K562 (cell line): ENCODE measurements around the gene IDUA. TPM values are rescaled to one million over a fixed set of nuclear protein-coding genes. Genes with fewer than 3 reads are reported as not detected.

Source experiments
- ARID3B ChIP-seq: fragments of 250-450 bp; sonication (Bioruptor Pico); IDR thresholded peaks from 2 replicates; pipeline ENCODE4 v1.4.0; 2020; ENCODE audit warnings: borderline replicate concordance
- CAMTA2 ChIP-seq: fragments of 250-450 bp; sonication (Bioruptor Pico); conservative IDR thresholded peaks from 2 replicates; pipeline ENCODE4 v1.5.1; 2022
- ETV6 ChIP-seq, 3 experiments: fragments of 150-350 bp in 1 of 3; sonication (generic) in 1 of 3; formaldehyde crosslinking in 1 of 3; IDR thresholded peaks; 2 replicates each; pipeline versions ENCODE4 v1.6.1 to v1.8.0; 2014 to 2022; ENCODE audit warnings: borderline replicate concordance in 2 of 3, low read depth in 2 of 3, antibody characterized with exemption in 1 of 3, low read length in 1 of 3, mild to moderate bottlenecking in 1 of 3, missing genetic modification reagents in 1 of 3
- GATAD2B ChIP-seq: fragments of 450-650 bp; IDR thresholded peaks from 2 replicates; pipeline ENCODE4 v1.6.1; 2017; ENCODE audit warnings: mild to moderate bottlenecking, borderline replicate concordance
- HMBOX1 ChIP-seq: sonication (generic); IDR thresholded peaks from 2 replicates; pipeline ENCODE4 v1.6.1; 2016
- HNRNPLL ChIP-seq: fragments of 200-400 bp; formaldehyde crosslinking; IDR thresholded peaks from 2 replicates; pipeline ENCODE4 v1.6.1; 2017; ENCODE audit warnings: low read length, low read depth, mild to moderate bottlenecking; ENCODE audit not compliant: poor library complexity, severe bottlenecking
- ILF3 ChIP-seq: fragments of 450-650 bp; IDR thresholded peaks from 2 replicates; pipeline ENCODE4 v1.6.1; 2018; ENCODE audit warnings: antibody characterized with exemption, mild to moderate bottlenecking, moderate library complexity, borderline replicate concordance
- KLF1 ChIP-seq: fragments of 450-650 bp; IDR thresholded peaks from 2 replicates; pipeline ENCODE4 v1.6.1; 2016; ENCODE audit warnings: missing genetic modification characterization, missing compliant biosample characterization
- LCOR ChIP-seq: sonication (generic); formaldehyde crosslinking; IDR thresholded peaks from 2 replicates; pipeline ENCODE4 v1.8.0; 2022; ENCODE audit warnings: mild to moderate bottlenecking, missing genetic modification reagents
- THRAP3 ChIP-seq: fragments of 450-650 bp; IDR thresholded peaks from 2 replicates; pipeline ENCODE4 v1.6.1; 2016; ENCODE audit warnings: mild to moderate bottlenecking, inconsistent platforms, borderline replicate concordance
- U2AF2 ChIP-seq: fragments of 200-400 bp; formaldehyde crosslinking; optimal IDR thresholded peaks from 2 replicates; pipeline ENCODE3; 2017; ENCODE audit warnings: low read depth, mild to moderate bottlenecking, low read length
- VEZF1 ChIP-seq: fragments of 200-800 bp; sonication (Bioruptor generic); IDR thresholded peaks from 2 replicates; pipeline ENCODE4 v1.6.1; 2017; ENCODE audit warnings: missing genetic modification characterization, missing compliant biosample characterization
- YY1 ChIP-seq, 3 experiments: IDR thresholded peaks; 2 replicates each; pipeline ENCODE4 v1.6.1; 2011; ENCODE audit warnings: low read length in 2 of 3, mild to moderate bottlenecking in 2 of 3, moderate library complexity in 2 of 3, borderline replicate concordance in 1 of 3, control low read depth in 1 of 3, low read depth in 1 of 3; ENCODE audit not compliant: insufficient read depth in 3 of 3, insufficient replicate concordance in 2 of 3, control insufficient read depth in 1 of 3, insufficient read length in 1 of 3; ENCODE audit errors: extremely low read depth in 1 of 3
- ZBTB11 ChIP-seq, 3 experiments: fragments of 200-800 bp in 1 of 3; fragments of 250-450 bp in 1 of 3; fragments of 450-650 bp in 1 of 3; sonication (Bioruptor Pico) in 1 of 3; sonication (Bioruptor generic) in 1 of 3; formaldehyde crosslinking in 1 of 3; IDR thresholded peaks; 2 replicates each; pipeline versions ENCODE4 v1.6.1 to v1.8.0; 2016 to 2022; ENCODE audit warnings: mild to moderate bottlenecking in 2 of 3, missing genetic modification characterization in 2 of 3, missing compliant biosample characterization in 1 of 3, moderate library complexity in 1 of 3
- ZNF143 ChIP-seq: sonication (generic); formaldehyde crosslinking; IDR thresholded peaks from 2 replicates; pipeline ENCODE4 v1.9.0; 2022; ENCODE audit warnings: mild to moderate bottlenecking, missing genetic modification reagents
- ZNF224 ChIP-seq: sonication (generic); formaldehyde crosslinking; IDR thresholded peaks from 2 replicates; pipeline ENCODE4 v1.8.0; 2022; ENCODE audit warnings: mild to moderate bottlenecking, missing genetic modification reagents
- ZNF507 ChIP-seq: conservative IDR thresholded peaks from 2 replicates; pipeline ENCODE4 v1.6.1; 2017; ENCODE audit warnings: missing genetic modification characterization, missing compliant biosample characterization
- ZNF830 ChIP-seq: fragments of 250-450 bp; sonication (Bioruptor Pico); IDR thresholded peaks from 2 replicates; pipeline ENCODE4 v1.5.0; 2021; ENCODE audit warnings: mild to moderate bottlenecking
- polyA plus RNA-seq, 8 experiments: library from polyadenylated mRNA; depleted of rRNA in 4 of 8; stranded (reverse) in 5 of 8; unstranded in 3 of 8; fragments of >200 nt; fragmentation: Nextera tagmentation in 2 of 8; fragmentation: Illumina TruSeq in 1 of 8; extraction: Ambion mirVana in 2 of 8; extraction: Trizol in 1 of 8; gene quantifications; 2 replicates each; pipeline versions ENCODE4 v1.2.1 to v1.2.3, GENCODE V29; 2011 to 2014; ENCODE audit warnings: inconsistent platforms in 1 of 8, missing spikeins in 1 of 8
- total RNA-seq, 7 experiments: library from RNA; depleted of rRNA in 6 of 7; stranded (reverse); fragments of >200 nt in 6 of 7; fragmentation: Illumina TruSeq in 2 of 7; extraction: Trizol in 2 of 7; gene quantifications; 2 replicates each; pipeline versions ENCODE4 v1.2.1 to v1.2.3, GENCODE V29; 2011 to 2021; ENCODE audit warnings: low replicate concordance in 1 of 7

IDUA gene
- total and polyA plus RNA-seq, 9 of the 15 experiments (the other 6 are each of a cell fraction or from before 2014, with no cell fraction given), result 0.04 to 16.1 (median 1.2) TPM

GRCh38 chr4:992297-993110 is 5.7 kb downstream of the IDUA start (continued):
- no peak; a peak in 1 of 4 replicates for TF ChIP-seq ETV6 (IDR thresholded peaks at IDR 0.05; ENCODE audit: borderline replicate concordance in 1 of 2, low read depth in 2 of 2, low read length in 1 of 2)
- no peak for TF ChIP-seq ETV6 (CRISPR knock-in tag; IDR thresholded peaks at IDR 0.05; ENCODE audit: borderline replicate concordance)
- no peak for TF ChIP-seq KLF1 (tag)
- TF ChIP-seq LCOR, result no peak
- TF ChIP-seq THRAP3, result no peak
- peak; percentile 49; the same call in 1 of the 2 replicates for TF ChIP-seq ZNF143 (CRISPR knock-in tag)
- peak; percentile 30 to 88 (median 74) for TF ChIP-seq YY1 (IDR thresholded peaks at IDR 0.05; ENCODE audit: borderline replicate concordance in 1 of 3, control insufficient read depth in 1 of 3, extremely low read depth in 1 of 3, insufficient read depth in 3 of 3, insufficient read length in 1 of 3, insufficient replicate concordance in 2 of 3, low read depth in 1 of 3, low read length in 2 of 3)
- no peak for TF ChIP-seq HNRNPLL
- TF ChIP-seq ZNF224 (CRISPR knock-in tag), result no peak
- peak in 1 of 3 experiments; percentile 94; a peak in 2 of 6 replicates for TF ChIP-seq ZBTB11 (CRISPR knock-in tag; IDR thresholded peaks at IDR 0.05)
- no peak for TF ChIP-seq ARID3B (CRISPR knock-in tag)
- TF ChIP-seq U2AF2, result no peak
- TF ChIP-seq ZNF507 (tag), result no peak
- no peak for TF ChIP-seq ILF3
- no peak for TF ChIP-seq HMBOX1
- TF ChIP-seq VEZF1 (CRISPR knock-in tag), result no peak; the same call in 1 of the 2 replicates
- TF ChIP-seq ZNF830 (CRISPR knock-in tag), result no peak
- TF ChIP-seq GATAD2B, result no peak
- no peak for TF ChIP-seq CAMTA2 (CRISPR knock-in tag)
